ENCODE measurements around the gene PTPA.
"Not testable (repeated sequence)": the region's sequence is repeated elsewhere in the genome, so short reads cannot be mapped to it uniquely, and the experiment has no call there.

GRCh38 chr9:129197045-129197444 is 85.8 kb downstream of the PTPA start:
- not testable (repeated sequence) for TF ChIP-seq POLR2A, CTCF, POLR2AphosphoS5 (IDR thresholded peaks at IDR 0.05)
